ENCODE measurements around the gene RBM15B.

DNA sequence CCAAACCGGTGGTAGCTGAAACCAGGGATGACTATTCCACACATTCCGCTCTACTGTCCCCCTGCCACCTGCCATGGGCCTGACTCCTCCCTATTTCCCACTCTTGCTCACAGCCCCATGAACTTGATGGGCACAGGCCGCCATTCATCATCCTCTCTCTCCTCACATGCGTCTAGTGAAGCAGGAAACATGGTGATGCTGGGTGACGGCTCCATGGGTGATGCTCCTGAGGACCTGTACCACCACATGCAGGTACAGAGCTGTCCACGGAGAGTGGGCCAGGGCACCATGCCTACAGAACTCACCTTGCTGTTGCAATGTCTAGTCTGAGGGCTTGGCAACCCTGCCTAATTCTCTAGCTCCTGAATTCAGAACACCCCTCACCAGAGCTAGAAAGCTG is 29.3 kb upstream of the RBM15B start:
- TF ChIP-seq, protein P1, sequence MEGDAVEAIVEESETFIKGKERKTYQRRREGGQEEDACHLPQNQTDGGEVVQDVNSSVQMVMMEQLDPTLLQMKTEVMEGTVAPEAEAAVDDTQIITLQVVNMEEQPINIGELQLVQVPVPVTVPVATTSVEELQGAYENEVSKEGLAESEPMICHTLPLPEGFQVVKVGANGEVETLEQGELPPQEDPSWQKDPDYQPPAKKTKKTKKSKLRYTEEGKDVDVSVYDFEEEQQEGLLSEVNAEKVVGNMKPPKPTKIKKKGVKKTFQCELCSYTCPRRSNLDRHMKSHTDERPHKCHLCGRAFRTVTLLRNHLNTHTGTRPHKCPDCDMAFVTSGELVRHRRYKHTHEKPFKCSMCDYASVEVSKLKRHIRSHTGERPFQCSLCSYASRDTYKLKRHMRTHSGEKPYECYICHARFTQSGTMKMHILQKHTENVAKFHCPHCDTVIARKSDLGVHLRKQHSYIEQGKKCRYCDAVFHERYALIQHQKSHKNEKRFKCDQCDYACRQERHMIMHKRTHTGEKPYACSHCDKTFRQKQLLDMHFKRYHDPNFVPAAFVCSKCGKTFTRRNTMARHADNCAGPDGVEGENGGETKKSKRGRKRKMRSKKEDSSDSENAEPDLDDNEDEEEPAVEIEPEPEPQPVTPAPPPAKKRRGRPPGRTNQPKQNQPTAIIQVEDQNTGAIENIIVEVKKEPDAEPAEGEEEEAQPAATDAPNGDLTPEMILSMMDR (optimal IDR thresholded peaks at IDR 0.05 in 1 of 3, IDR thresholded peaks at IDR 0.05 in 1 of 3, conservative IDR thresholded peaks at IDR 0.05 in 1 of 3; ENCODE audit: extremely low read depth in 1 of 3, insufficient read depth in 2 of 3, low read length in 3 of 3) = no peak
- no peak for TF ChIP-seq EZH2 (IDR thresholded peaks at IDR 0.05; ENCODE audit: low read length)

All from keratinocyte (primary cell).